ENCODE data around the gene AGAP5.

GRCh38 chr10:73732931-73733623, 35.2 kb upstream of the AGAP5 start:
- no peak for TF ChIP-seq E2F5 (CRISPR knock-in tag; IDR thresholded peaks at IDR 0.05)
- no peak for TF ChIP-seq USF2 (CRISPR knock-in tag; IDR thresholded peaks at IDR 0.05)
- no peak for TF ChIP-seq EZH2 (IDR thresholded peaks at IDR 0.05; ENCODE audit: borderline replicate concordance, low read depth, low read length)
- TF ChIP-seq, protein P1, sequence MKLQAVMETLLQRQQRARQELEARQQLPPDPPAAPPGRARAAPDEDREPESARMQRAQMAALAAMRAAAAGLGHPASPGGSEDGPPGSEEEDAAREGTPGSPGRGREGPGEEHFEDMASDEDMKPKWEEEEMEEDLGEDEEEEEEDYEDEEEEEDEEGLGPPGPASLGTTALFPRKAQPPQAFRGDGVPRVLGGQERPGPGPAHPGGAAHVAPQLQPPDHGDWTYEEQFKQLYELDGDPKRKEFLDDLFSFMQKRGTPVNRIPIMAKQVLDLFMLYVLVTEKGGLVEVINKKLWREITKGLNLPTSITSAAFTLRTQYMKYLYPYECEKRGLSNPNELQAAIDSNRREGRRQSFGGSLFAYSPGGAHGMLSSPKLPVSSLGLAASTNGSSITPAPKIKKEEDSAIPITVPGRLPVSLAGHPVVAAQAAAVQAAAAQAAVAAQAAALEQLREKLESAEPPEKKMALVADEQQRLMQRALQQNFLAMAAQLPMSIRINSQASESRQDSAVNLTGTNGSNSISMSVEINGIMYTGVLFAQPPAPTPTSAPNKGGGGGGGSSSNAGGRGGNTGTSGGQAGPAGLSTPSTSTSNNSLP (IDR thresholded peaks at IDR 0.05; ENCODE audit: borderline replicate concordance, low read depth, low read length) = no peak
- TF ChIP-seq ZNF274 (IDR thresholded peaks at IDR 0.05; ENCODE audit: borderline replicate concordance, low read depth, low read length) = no peak
- TF ChIP-seq HMGXB4 (CRISPR knock-in tag; IDR thresholded peaks at IDR 0.05) = no peak
- TF ChIP-seq, protein P2, sequence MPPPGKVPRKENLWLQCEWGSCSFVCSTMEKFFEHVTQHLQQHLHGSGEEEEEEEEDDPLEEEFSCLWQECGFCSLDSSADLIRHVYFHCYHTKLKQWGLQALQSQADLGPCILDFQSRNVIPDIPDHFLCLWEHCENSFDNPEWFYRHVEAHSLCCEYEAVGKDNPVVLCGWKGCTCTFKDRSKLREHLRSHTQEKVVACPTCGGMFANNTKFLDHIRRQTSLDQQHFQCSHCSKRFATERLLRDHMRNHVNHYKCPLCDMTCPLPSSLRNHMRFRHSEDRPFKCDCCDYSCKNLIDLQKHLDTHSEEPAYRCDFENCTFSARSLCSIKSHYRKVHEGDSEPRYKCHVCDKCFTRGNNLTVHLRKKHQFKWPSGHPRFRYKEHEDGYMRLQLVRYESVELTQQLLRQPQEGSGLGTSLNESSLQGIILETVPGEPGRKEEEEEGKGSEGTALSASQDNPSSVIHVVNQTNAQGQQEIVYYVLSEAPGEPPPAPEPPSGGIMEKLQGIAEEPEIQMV (tag; conservative IDR thresholded peaks at IDR 0.05; ENCODE audit: low read depth) = no peak
- TF ChIP-seq NELFE (IDR thresholded peaks at IDR 0.05; ENCODE audit: insufficient read depth, insufficient read length) = no peak
- TF ChIP-seq CBX5 (IDR thresholded peaks at IDR 0.05; ENCODE audit: borderline replicate concordance, low read depth) = no peak
- TF ChIP-seq, protein P3, sequence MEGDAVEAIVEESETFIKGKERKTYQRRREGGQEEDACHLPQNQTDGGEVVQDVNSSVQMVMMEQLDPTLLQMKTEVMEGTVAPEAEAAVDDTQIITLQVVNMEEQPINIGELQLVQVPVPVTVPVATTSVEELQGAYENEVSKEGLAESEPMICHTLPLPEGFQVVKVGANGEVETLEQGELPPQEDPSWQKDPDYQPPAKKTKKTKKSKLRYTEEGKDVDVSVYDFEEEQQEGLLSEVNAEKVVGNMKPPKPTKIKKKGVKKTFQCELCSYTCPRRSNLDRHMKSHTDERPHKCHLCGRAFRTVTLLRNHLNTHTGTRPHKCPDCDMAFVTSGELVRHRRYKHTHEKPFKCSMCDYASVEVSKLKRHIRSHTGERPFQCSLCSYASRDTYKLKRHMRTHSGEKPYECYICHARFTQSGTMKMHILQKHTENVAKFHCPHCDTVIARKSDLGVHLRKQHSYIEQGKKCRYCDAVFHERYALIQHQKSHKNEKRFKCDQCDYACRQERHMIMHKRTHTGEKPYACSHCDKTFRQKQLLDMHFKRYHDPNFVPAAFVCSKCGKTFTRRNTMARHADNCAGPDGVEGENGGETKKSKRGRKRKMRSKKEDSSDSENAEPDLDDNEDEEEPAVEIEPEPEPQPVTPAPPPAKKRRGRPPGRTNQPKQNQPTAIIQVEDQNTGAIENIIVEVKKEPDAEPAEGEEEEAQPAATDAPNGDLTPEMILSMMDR (IDR thresholded peaks at IDR 0.05 in 2 of 3, conservative IDR thresholded peaks at IDR 0.05 in 1 of 3; ENCODE audit: insufficient read depth in 2 of 3, low read depth in 1 of 3, low read length in 3 of 3) = no peak
